GM12801 (cell line): ENCODE results near the gene RAI1.

Experiments
- TF ChIP-seq, protein P1 (sequence below): IDR thresholded peaks from one replicate; pipeline ENCODE4 v1.5.1; 2011; ENCODE audit warnings: control low read depth; ENCODE audit not compliant: insufficient read length; ENCODE audit errors: extremely low read depth

Gene RAI1

GRCh38 chr17:17798573-17799255 lies 117.5 kb downstream of the RAI1 start:
- TF ChIP-seq, protein P1, sequence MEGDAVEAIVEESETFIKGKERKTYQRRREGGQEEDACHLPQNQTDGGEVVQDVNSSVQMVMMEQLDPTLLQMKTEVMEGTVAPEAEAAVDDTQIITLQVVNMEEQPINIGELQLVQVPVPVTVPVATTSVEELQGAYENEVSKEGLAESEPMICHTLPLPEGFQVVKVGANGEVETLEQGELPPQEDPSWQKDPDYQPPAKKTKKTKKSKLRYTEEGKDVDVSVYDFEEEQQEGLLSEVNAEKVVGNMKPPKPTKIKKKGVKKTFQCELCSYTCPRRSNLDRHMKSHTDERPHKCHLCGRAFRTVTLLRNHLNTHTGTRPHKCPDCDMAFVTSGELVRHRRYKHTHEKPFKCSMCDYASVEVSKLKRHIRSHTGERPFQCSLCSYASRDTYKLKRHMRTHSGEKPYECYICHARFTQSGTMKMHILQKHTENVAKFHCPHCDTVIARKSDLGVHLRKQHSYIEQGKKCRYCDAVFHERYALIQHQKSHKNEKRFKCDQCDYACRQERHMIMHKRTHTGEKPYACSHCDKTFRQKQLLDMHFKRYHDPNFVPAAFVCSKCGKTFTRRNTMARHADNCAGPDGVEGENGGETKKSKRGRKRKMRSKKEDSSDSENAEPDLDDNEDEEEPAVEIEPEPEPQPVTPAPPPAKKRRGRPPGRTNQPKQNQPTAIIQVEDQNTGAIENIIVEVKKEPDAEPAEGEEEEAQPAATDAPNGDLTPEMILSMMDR: no peak

GRCh38 chr17:17800504-17801021 lies 119.3 kb downstream of the RAI1 start:
- TF ChIP-seq, protein P1: no peak

GRCh38 chr17:17801800-17802481 lies 120.7 kb downstream of the RAI1 start:
- TF ChIP-seq, protein P1: no peak

DNA sequence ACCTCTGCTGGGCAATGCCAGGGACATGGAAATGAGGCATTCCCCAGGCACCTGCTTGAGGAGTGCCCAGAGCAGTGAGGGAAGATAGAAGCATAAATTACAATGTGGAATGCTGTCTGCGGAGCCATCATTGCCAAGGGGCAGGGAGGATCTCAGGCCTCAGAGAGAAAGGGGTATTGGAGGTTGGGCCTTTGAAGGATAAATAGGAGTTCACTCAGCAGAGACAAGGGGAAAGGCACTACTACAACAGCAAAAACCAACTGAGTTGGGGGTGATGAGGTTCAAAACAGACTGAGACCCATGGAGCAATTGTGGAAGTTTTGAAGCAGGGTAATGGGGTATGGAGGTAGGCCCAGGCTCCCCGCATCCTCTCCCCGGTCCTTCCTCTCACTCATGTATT lies 122.7 kb downstream of the RAI1 start:
- TF ChIP-seq, protein P1: no peak

- TF ChIP-seq, protein P1: no peak
Observed at GRCh38 chr17:17805575-17805974, 124.3 kb downstream of the RAI1 start.

DNA sequence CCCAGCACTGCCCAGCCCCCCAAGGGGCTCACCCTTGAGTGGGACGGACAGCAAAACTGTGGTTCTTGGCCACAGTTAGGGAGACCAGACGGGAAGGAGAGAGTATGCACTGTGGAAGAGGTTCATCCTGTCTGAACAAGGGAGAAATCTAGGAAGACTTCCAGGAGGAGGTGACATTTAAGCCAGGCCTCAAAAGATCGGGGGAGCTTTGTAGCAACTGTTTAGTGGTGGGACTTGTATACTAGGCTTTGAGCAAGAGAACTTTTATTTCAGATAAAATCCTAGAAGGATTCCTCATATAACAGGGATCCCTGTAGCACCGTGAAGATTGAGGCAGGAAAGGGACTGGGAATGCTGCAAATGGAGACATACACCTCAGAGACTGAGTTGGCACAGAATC lies 124.8 kb downstream of the RAI1 start:
- TF ChIP-seq, protein P1: no peak

GRCh38 chr17:17806611-17807274 lies 125.5 kb downstream of the RAI1 start:
- TF ChIP-seq, protein P1: no peak
